HG03159 (cell line): ENCODE results near the gene OR4K5.
"Not testable (repeated sequence)": the region's sequence is repeated elsewhere in the genome, so short reads cannot be mapped to it uniquely, and the experiment has no call there.

Source experiments
- ATAC-seq: cut with Tn5 transposase; IDR thresholded peaks from one replicate; pipeline ENCODE4 v1.9.1; 2021; ENCODE audit warnings: mild to moderate bottlenecking, moderate library complexity; ENCODE audit not compliant: unreplicated experiment

OR4K5 gene

GRCh38 chr14:19920021-19920657 lies at the start of gene OR4K5:
Gene OR4K5 (plus strand): TSS chr14:19920607. CDS start chr14:19920607, 0 bp downstream.
- ATAC-seq, result no peak

- no peak for ATAC-seq
Observed at GRCh38 chr14:19873178-19873577, 47.2 kb upstream of the OR4K5 start.

- ATAC-seq, result no peak
Observed at GRCh38 chr14:19874842-19875241, 45.6 kb upstream of the OR4K5 start, which contains the start of gene OR4K2. Gene OR4K2 (plus strand): TSS chr14:19875142. CDS start chr14:19876268, 1,126 bp downstream.

GRCh38 chr14:19878029-19878642 lies 42.3 kb upstream of the OR4K5 start:
- no peak for ATAC-seq

GRCh38 chr14:19895282-19895681 lies 25.1 kb upstream of the OR4K5 start:
- no peak for ATAC-seq

GRCh38 chr14:19900999-19901398 lies 19.4 kb upstream of the OR4K5 start:
- ATAC-seq, result no peak

- ATAC-seq, result no peak
Observed at GRCh38 chr14:19902409-19902808, 18.0 kb upstream of the OR4K5 start.

GRCh38 chr14:19906665-19907064 lies 13.7 kb upstream of the OR4K5 start:
- ATAC-seq, result no peak

- no peak for ATAC-seq
Observed at GRCh38 chr14:19911114-19911513, 9.3 kb upstream of the OR4K5 start.

- no peak for ATAC-seq
Observed at GRCh38 chr14:19917243-19917642, 3.2 kb upstream of the OR4K5 start.

- no peak for ATAC-seq
Observed at GRCh38 chr14:19917955-19918518, 2.4 kb upstream of the OR4K5 start.

- ATAC-seq, result no peak
Observed at GRCh38 chr14:19918553-19919264, 1.7 kb upstream of the OR4K5 start.

GRCh38 chr14:19930617-19931016 lies 10.2 kb downstream of the OR4K5 start, which contains the start of gene OR4K1:
Gene OR4K1 (plus strand): TSS chr14:19930917. CDS start chr14:19935667, 4,750 bp downstream.
- ATAC-seq, result no peak

- no peak for ATAC-seq
Observed at GRCh38 chr14:19941668-19942067, 21.3 kb downstream of the OR4K5 start.

GRCh38 chr14:19947413-19948090 lies 27.1 kb downstream of the OR4K5 start:
- ATAC-seq, result no peak

- ATAC-seq, result no peak
Observed at GRCh38 chr14:19949218-19949617, 28.8 kb downstream of the OR4K5 start.

GRCh38 chr14:19969735-19970134 lies 49.3 kb downstream of the OR4K5 start:
- not testable (repeated sequence) for ATAC-seq
